Measurements from ENCODE around the gene PDE6D.

DNA sequence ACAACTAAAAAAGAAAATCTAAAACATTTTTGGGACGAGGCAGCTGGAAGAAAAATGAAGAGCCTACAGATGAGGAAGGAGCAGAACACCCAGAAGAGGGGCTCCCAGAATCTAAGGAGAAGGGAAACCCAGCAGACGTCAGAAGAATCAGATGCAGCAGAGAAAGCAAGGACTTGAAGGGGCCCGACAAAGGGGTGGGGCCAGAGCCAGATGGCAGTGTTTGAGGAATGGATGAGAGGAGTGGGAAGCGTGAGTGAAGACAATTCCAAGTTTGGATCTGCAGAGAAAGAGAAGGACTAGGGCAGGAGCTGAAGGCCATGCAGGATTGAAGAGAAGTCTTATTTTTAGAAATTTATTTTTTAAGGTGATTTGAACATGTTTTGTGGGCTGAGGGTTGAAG lies 53.5 kb downstream of the PDE6D start:
- TF ChIP-seq, protein P1, sequence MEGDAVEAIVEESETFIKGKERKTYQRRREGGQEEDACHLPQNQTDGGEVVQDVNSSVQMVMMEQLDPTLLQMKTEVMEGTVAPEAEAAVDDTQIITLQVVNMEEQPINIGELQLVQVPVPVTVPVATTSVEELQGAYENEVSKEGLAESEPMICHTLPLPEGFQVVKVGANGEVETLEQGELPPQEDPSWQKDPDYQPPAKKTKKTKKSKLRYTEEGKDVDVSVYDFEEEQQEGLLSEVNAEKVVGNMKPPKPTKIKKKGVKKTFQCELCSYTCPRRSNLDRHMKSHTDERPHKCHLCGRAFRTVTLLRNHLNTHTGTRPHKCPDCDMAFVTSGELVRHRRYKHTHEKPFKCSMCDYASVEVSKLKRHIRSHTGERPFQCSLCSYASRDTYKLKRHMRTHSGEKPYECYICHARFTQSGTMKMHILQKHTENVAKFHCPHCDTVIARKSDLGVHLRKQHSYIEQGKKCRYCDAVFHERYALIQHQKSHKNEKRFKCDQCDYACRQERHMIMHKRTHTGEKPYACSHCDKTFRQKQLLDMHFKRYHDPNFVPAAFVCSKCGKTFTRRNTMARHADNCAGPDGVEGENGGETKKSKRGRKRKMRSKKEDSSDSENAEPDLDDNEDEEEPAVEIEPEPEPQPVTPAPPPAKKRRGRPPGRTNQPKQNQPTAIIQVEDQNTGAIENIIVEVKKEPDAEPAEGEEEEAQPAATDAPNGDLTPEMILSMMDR (IDR thresholded peaks at IDR 0.05; ENCODE audit: low read depth, low read length): no peak
- TF ChIP-seq MYC (IDR thresholded peaks at IDR 0.05; ENCODE audit: low read depth, low read length): no peak
